Right atrium auricular region (tissue), 2 donors: ENCODE measurements around the gene OTC. TPM values are rescaled to one million over a fixed set of nuclear protein-coding genes. Genes with fewer than 3 reads are reported as not detected.

Experiments used
- DNase-seq: peaks from one replicate; pipeline ENCODE4 v3.0.0-alpha.2; 2019; ENCODE audit warnings: low spot score
- H3K27ac ChIP-seq, 2 donors: fragments of 200-600 bp; sonication (generic); 1 replicate in 1 of 2; 2 replicates in 1 of 2; pipeline ENCODE4 v1.5.1; 2016 to 2019
- H3K27me3 ChIP-seq, 2 donors: fragments of 200-600 bp; sonication (generic); one replicate each; pipeline versions ENCODE4 v1.5.1 to v1.6.0; 2017 to 2019
- H3K36me3 ChIP-seq: fragments of 200-600 bp; sonication (generic); one replicate; pipeline ENCODE4 v1.5.1; 2016
- H3K4me1 ChIP-seq, 2 donors: fragments of 200-600 bp; sonication (generic); one replicate each; pipeline versions ENCODE4 v1.5.1 to v1.6.0; 2017 to 2019
- H3K4me3 ChIP-seq, 2 donors: fragments of 200-600 bp; sonication (generic); 1 replicate in 1 of 2; 2 replicates in 1 of 2; pipeline ENCODE4 v1.5.1; 2017 to 2019; ENCODE audit warnings: mild to moderate bottlenecking in 1 of 2, moderate library complexity in 1 of 2
- H3K9me3 ChIP-seq, 2 donors: fragments of 200-600 bp; sonication (generic); one replicate each; pipeline ENCODE4 v1.5.1; 2019
- CTCF ChIP-seq, 2 donors: fragments of 200-600 bp; sonication (generic); IDR thresholded peaks; one replicate each; pipeline ENCODE4 v1.5.1; 2019; ENCODE audit warnings: antibody characterized with exemption in 2 of 2
- total RNA-seq, 2 donors: library from RNA; depleted of rRNA; stranded (reverse); fragments of >200 nt; gene quantifications; one replicate each; pipeline ENCODE4 v1.1.0, GENCODE V29; 2016

The OTC gene
- total RNA-seq, 2 donors from 2014 or later = not detected

GRCh38 chrX:38435130-38435529, 82.7 kb downstream of the OTC start:
- no peak for DNase-seq

GRCh38 chrX:38437093-38437492, 84.7 kb downstream of the OTC start:
- TF ChIP-seq CTCF (IDR thresholded peaks at IDR 0.05) = no peak
- Histone ChIP-seq H3K36me3 (no peaks in the 10 kb centered on the region), H3K9me3 (no peaks in the 10 kb centered on the region), H3K27ac (no peak overlapping the region), H3K4me1 (no peaks in the 10 kb centered on the region), H3K27me3 (no peaks in the 10 kb centered on the region), H3K4me3 (no peak overlapping the region)
- DNase-seq = no peak

More at GRCh38 chrX:38435130-38435529, 82.7 kb downstream of the OTC start:
- H3K4me3 ChIP-seq = no peak overlapping the region
- no peaks in the 10 kb centered on the region for H3K4me1 ChIP-seq
- no peaks in the 10 kb centered on the region for H3K36me3 ChIP-seq
- H3K27me3 ChIP-seq = no peaks in the 10 kb centered on the region
- TF ChIP-seq CTCF (IDR thresholded peaks at IDR 0.05) = no peak
- no peak overlapping the region for H3K27ac ChIP-seq
- H3K9me3 ChIP-seq = no peaks in the 10 kb centered on the region

GRCh38 chrX:38438321-38438720, 85.9 kb downstream of the OTC start:
- no peaks in the 10 kb centered on the region for H3K36me3 ChIP-seq
- no peak overlapping the region for H3K4me3 ChIP-seq
- no peak overlapping the region for H3K27ac ChIP-seq
- no peaks in the 10 kb centered on the region for H3K4me1 ChIP-seq
- DNase-seq = no peak
- H3K27me3 ChIP-seq = no peaks in the 10 kb centered on the region
- no peak for TF ChIP-seq CTCF (IDR thresholded peaks at IDR 0.05)
- no peaks in the 10 kb centered on the region for H3K9me3 ChIP-seq

- Histone ChIP-seq H3K4me1 (no peaks in the 10 kb centered on the region), H3K9me3 (peaks cover 0 to 13% of the 10 kb centered on the region in 2 donors), H3K27me3 (no peaks in the 10 kb centered on the region), H3K27ac (no peak overlapping the region), H3K4me3 (no peak overlapping the region), H3K36me3 (no peaks in the 10 kb centered on the region)
- no peak for TF ChIP-seq CTCF (IDR thresholded peaks at IDR 0.05)
- DNase-seq = no peak
These were observed 100.2 kb downstream of the OTC start for GRCh38 chrX:38452603-38453002.

GRCh38 chrX:38458071-38458470, 105.7 kb downstream of the OTC start:
- Histone ChIP-seq H3K27ac (no peak overlapping the region), H3K4me1 (no peaks in the 10 kb centered on the region), H3K36me3 (no peaks in the 10 kb centered on the region), H3K4me3 (no peak overlapping the region), H3K27me3 (no peaks in the 10 kb centered on the region), H3K9me3 (peaks cover 0 to 13% of the 10 kb centered on the region in 2 donors)
- no peak for DNase-seq
- TF ChIP-seq CTCF (IDR thresholded peaks at IDR 0.05) = peak in 1 of 2 donors; percentile 30

- H3K27me3 ChIP-seq = no peaks in the 10 kb centered on the region
- H3K36me3 ChIP-seq = no peaks in the 10 kb centered on the region
- no peak for TF ChIP-seq CTCF (IDR thresholded peaks at IDR 0.05)
- H3K4me3 ChIP-seq = no peak overlapping the region
- H3K27ac ChIP-seq = no peak overlapping the region
- no peak for DNase-seq
- no peaks in the 10 kb centered on the region for H3K9me3 ChIP-seq
- no peaks in the 10 kb centered on the region for H3K4me1 ChIP-seq
These were observed 109.9 kb downstream of the OTC start for GRCh38 chrX:38462257-38462656.
